Ascending aorta (tissue), 2 donors: ENCODE results near the gene RPRD2. TPM values are rescaled to one million over a fixed set of nuclear protein-coding genes. Genes with fewer than 3 reads are reported as not detected.

Experiments
- DNase-seq, 2 donors: peaks; one replicate each; pipeline ENCODE4 v3.0.0-alpha.2; 2019; ENCODE audit warnings: low spot score in 2 of 2
- H3K27ac ChIP-seq, 2 donors: fragments of 200-600 bp; sonication (generic); one replicate each; pipeline ENCODE4 v1.5.1; 2016 to 2017; ENCODE audit warnings: mild to moderate bottlenecking in 1 of 2
- H3K27me3 ChIP-seq: fragments of 200-600 bp; sonication (generic); one replicate; pipeline ENCODE4 v1.5.1; 2017
- H3K36me3 ChIP-seq, 2 donors: fragments of 200-600 bp; sonication (generic); one replicate each; pipeline ENCODE4 v1.5.1; 2016
- H3K4me1 ChIP-seq, 2 donors: fragments of 200-600 bp; sonication (generic); one replicate each; pipeline ENCODE4 v1.5.1; 2016 to 2017; ENCODE audit warnings: mild to moderate bottlenecking in 1 of 2
- H3K4me3 ChIP-seq, 2 donors: fragments of 200-600 bp; sonication (generic); one replicate each; pipeline ENCODE4 v1.5.1; 2016 to 2017; ENCODE audit warnings: mild to moderate bottlenecking in 1 of 2
- H3K9me3 ChIP-seq, 2 donors: fragments of 200-600 bp; sonication (generic); one replicate each; pipeline ENCODE4 v1.5.1; 2016
- intact Hi-C: fragments of 100-400 bp; cut with DNase I; formaldehyde crosslinking; loops from one replicate; pipeline ENCODE4 v1.15.1; 2023
- total RNA-seq: library from RNA; depleted of rRNA; stranded (reverse); fragments of >200 nt; gene quantifications from one replicate; pipeline ENCODE4 v1.1.0, GENCODE V29; 2016
- TF ChIP-seq, protein P1 (sequence below), 3 experiments: fragments of 200-600 bp in 2 of 3; fragments of 450-650 bp in 1 of 3; sonication (generic) in 2 of 3; IDR thresholded peaks; one replicate each; pipeline ENCODE4 v1.5.1; 2016 to 2019; ENCODE audit warnings: antibody characterized with exemption in 3 of 3, mild to moderate bottlenecking in 1 of 3, moderate library complexity in 1 of 3

Gene RPRD2
- total RNA-seq, 1 donor from 2014 or later = 13.7 TPM

- Histone ChIP-seq H3K36me3 (peaks cover 79 to 88% of the 10 kb centered on the region in 2 donors), H3K27ac (no peak overlapping the region), H3K27me3 (no peaks in the 10 kb centered on the region), H3K9me3 (no peaks in the 10 kb centered on the region), H3K4me3 (no peak overlapping the region), H3K4me1 (no peaks in the 10 kb centered on the region)
- intact Hi-C loops = no loop called here
- DNase-seq = no peak
- TF ChIP-seq, protein P1, sequence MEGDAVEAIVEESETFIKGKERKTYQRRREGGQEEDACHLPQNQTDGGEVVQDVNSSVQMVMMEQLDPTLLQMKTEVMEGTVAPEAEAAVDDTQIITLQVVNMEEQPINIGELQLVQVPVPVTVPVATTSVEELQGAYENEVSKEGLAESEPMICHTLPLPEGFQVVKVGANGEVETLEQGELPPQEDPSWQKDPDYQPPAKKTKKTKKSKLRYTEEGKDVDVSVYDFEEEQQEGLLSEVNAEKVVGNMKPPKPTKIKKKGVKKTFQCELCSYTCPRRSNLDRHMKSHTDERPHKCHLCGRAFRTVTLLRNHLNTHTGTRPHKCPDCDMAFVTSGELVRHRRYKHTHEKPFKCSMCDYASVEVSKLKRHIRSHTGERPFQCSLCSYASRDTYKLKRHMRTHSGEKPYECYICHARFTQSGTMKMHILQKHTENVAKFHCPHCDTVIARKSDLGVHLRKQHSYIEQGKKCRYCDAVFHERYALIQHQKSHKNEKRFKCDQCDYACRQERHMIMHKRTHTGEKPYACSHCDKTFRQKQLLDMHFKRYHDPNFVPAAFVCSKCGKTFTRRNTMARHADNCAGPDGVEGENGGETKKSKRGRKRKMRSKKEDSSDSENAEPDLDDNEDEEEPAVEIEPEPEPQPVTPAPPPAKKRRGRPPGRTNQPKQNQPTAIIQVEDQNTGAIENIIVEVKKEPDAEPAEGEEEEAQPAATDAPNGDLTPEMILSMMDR (IDR thresholded peaks at IDR 0.05) = no peak
Measured at GRCh38 chr1:150346316-150346715, 17.6 kb upstream of the RPRD2 start.

GRCh38 chr1:150352866-150353265 is 11.1 kb upstream of the RPRD2 start:
- no peaks in the 10 kb centered on the region for H3K27me3 ChIP-seq
- H3K36me3 ChIP-seq = peaks cover 50 to 68% of the 10 kb centered on the region in 2 donors
- H3K27ac ChIP-seq = no peak overlapping the region
- H3K9me3 ChIP-seq = no peaks in the 10 kb centered on the region
- intact Hi-C loops = no loop called here
- TF ChIP-seq, protein P1 (IDR thresholded peaks at IDR 0.05) = no peak
- DNase-seq = no peak
- H3K4me3 ChIP-seq = no peak overlapping the region
- H3K4me1 ChIP-seq = no peaks in the 10 kb centered on the region

DNA sequence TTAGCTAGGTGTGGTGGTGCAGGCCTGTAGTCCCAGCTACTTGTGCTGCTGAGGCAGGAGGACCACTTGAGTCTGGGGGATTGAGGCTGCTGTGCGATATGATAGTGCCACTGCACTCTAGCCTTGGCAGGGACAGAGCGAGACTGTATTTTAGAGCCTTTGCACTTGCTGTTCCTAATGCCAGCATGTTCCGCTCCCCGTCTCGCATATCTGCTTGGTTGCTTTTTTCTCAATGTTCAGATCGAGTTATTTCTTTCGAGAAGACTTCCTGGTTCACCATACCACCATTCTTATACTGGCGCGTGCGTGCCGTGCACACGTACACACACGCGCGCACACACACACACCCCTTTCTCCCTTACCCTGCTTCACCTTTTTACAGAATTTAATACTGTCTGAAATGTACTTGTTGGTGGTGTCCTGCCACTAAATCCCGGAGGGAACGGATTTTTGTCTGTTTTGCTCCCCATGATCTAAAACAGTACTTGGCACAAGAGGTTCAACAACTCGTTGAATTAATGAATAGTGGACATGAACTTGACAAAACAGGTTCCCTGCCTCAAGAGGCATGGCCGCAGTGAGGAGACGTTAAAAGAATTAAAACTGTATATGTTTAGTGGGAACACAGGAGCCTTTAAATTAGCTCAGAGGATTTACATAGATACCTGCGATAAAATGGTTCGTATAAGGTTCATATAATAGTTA is 1.1 kb upstream of the RPRD2 start:
- Histone ChIP-seq H3K27me3 (no peaks in the 10 kb centered on the region), H3K9me3 (no peaks in the 10 kb centered on the region), H3K27ac (peak overlapping the region; percentile 93 to 94), H3K4me3 (peak overlapping the region; percentile 55 to 80), H3K4me1 (peaks cover 0 to 2% of the 10 kb centered on the region in 2 donors), H3K36me3 (no peaks in the 10 kb centered on the region)
- intact Hi-C loops = loop anchor here (5.0 to 10.0 kb wide), 3 partner anchors 172 to 709 kb away; partner anchors contain the start of genes ARNT and GABPB2
- DNase-seq = no peak
- TF ChIP-seq, protein P1 (IDR thresholded peaks at IDR 0.05) = no peak

- intact Hi-C loops = loop anchor here (1.0 to 10.0 kb wide), 4 partner anchors 71 to 708 kb away; partner anchors contain the start of genes ARNT, GABPB2 and MRPS21
Measured at GRCh38 chr1:150364231-150365003, 470 bp downstream of the RPRD2 start.

DNA sequence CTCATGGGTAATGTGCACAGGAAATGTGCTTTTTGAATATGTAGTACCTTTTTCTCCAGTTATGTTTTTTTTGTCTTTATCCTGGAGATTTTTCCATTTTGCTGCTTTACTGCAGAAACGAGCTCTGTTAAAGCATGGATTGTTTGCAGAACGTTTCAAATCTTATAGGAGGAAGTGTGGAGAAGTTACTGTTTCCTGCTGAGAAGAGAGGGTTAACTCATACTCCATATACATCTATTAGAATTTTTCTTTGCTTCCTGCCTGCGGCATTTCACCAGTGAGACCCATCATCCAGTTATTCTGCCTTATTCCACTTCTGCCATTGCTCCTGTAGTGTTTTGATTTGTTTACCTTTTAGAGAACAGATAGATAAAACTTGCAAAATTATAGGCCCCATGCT is 2.0 kb downstream of the RPRD2 start:
- TF ChIP-seq, protein P1 (IDR thresholded peaks at IDR 0.05) = no peak
- Histone ChIP-seq H3K4me1 (peaks cover 0 to 4% of the 10 kb centered on the region in 2 donors), H3K4me3 (peak overlapping the region; percentile 55 to 80), H3K27me3 (no peaks in the 10 kb centered on the region), H3K27ac (peak overlapping the region; percentile 93 to 94), H3K36me3 (no peaks in the 10 kb centered on the region), H3K9me3 (no peaks in the 10 kb centered on the region)
- intact Hi-C loops = loop anchor here (10.0 kb wide), 2 partner anchors 169 to 509 kb away; partner anchors contain the start of gene ARNT
- DNase-seq = no peak

More at GRCh38 chr1:150364231-150365003, 470 bp downstream of the RPRD2 start:
- TF ChIP-seq, protein P1 (IDR thresholded peaks at IDR 0.05) = peak in 1 of 3 experiments; percentile 24
- peak overlapping the region; percentile 93 to 94 for H3K27ac ChIP-seq
- H3K9me3 ChIP-seq = no peaks in the 10 kb centered on the region
- no peaks in the 10 kb centered on the region for H3K36me3 ChIP-seq
- no peaks in the 10 kb centered on the region for H3K27me3 ChIP-seq
- peak overlapping the region; percentile 55 to 80 for H3K4me3 ChIP-seq
- peak; percentile 27 to 90 for DNase-seq
- H3K4me1 ChIP-seq = peaks cover 0 to 2% of the 10 kb centered on the region in 2 donors
